Left lung (tissue), 10 donors: Measurements from ENCODE around the gene PTPRD. TPM values are rescaled to one million over a fixed set of nuclear protein-coding genes. Genes with fewer than 3 reads are reported as not detected.

Source experiments
- ATAC-seq: fragments of 200-7000 bp; cut with Tn5 transposase; one replicate; pipeline ENCODE4 v1.9.1; 2020; ENCODE audit warnings: moderate library complexity
- DNase-seq, 4 donors: peaks; one replicate each; pipeline ENCODE4 v3.0.0-alpha.2; 2013 to 2020
- H3K27ac ChIP-seq, 2 donors: fragments of 200-600 bp; sonication (generic) in 1 of 2; one replicate each; pipeline versions ENCODE4 v1.5.0 to v1.8.0; 2020 to 2021
- H3K27me3 ChIP-seq, 2 donors: fragments of 200-600 bp; sonication (generic) in 1 of 2; one replicate each; pipeline versions ENCODE4 v1.5.0 to v1.8.0; 2020 to 2021
- H3K36me3 ChIP-seq, 2 donors: fragments of 200-600 bp; sonication (generic) in 1 of 2; one replicate each; pipeline versions ENCODE4 v1.5.0 to v1.8.0; 2020 to 2021
- H3K4me1 ChIP-seq, 2 donors: fragments of 200-600 bp; one replicate each; pipeline ENCODE4 v1.8.0; 2021
- H3K4me3 ChIP-seq, 2 donors: fragments of 200-600 bp; sonication (generic) in 1 of 2; one replicate each; pipeline versions ENCODE4 v1.5.0 to v1.8.0; 2020 to 2021; ENCODE audit warnings: mild to moderate bottlenecking in 1 of 2
- H3K9me3 ChIP-seq, 2 donors: fragments of 200-600 bp; sonication (generic) in 1 of 2; one replicate each; pipeline versions ENCODE4 v1.5.0 to v1.8.0; 2020 to 2021
- CTCF ChIP-seq, 2 donors: fragments of 200-600 bp; sonication (generic) in 1 of 2; IDR thresholded peaks; one replicate each; pipeline versions ENCODE4 v1.5.0 to v1.8.0; 2021; ENCODE audit warnings: antibody characterized with exemption in 2 of 2
- intact Hi-C, 2 donors: fragments of 100-400 bp; cut with DNase I; formaldehyde crosslinking; loops; one replicate each; pipeline versions ENCODE4 v1.11.2 to v1.14.2; 2022
- polyA plus RNA-seq, 6 donors: library from polyadenylated mRNA; unstranded; fragments of 120-200 nt; gene quantifications; one replicate each; pipeline ENCODE4 v1.2.1, GENCODE V29; 2013; ENCODE audit not compliant: insufficient read length in 6 of 6
- total RNA-seq, 2 donors: library from RNA; stranded (reverse); fragmentation: NEBNext Ultra II Directional; extraction: Animal tissue kit (Norgen Biotek cat#: 25700); gene quantifications; one replicate each; pipeline ENCODE4 v1.2.1, GENCODE V29; 2021
- donor health status: DM: no; HTN: yes; CAD: no.
- donor health status: DM: no; HTN: no; CAD: no.

The PTPRD gene
- total and polyA plus RNA-seq, 8 donors: 24.2 to 167 (median 139) TPM

- Histone ChIP-seq H3K4me3 (no peak overlapping the region), H3K27me3 (no peaks in the 10 kb centered on the region), H3K9me3 (no peaks in the 10 kb centered on the region), H3K36me3 (no peaks in the 10 kb centered on the region), H3K27ac (no peak overlapping the region), H3K4me1 (no peaks in the 10 kb centered on the region)
- intact Hi-C loops: no loop called here
- no peak for DNase-seq
- ATAC-seq: no peak
- no peak for TF ChIP-seq CTCF (IDR thresholded peaks at IDR 0.05)
Observed at GRCh38 chr9:9901624-9902023, 711.2 kb downstream of the PTPRD start.

GRCh38 chr9:9893837-9894236 lies 719.0 kb downstream of the PTPRD start:
- intact Hi-C loops: no loop called here
- DNase-seq (no peak), ATAC-seq (no peak)
- Histone ChIP-seq H3K9me3 (no peaks in the 10 kb centered on the region), H3K27ac (no peak overlapping the region), H3K4me1 (no peaks in the 10 kb centered on the region), H3K4me3 (no peak overlapping the region), H3K27me3 (no peaks in the 10 kb centered on the region), H3K36me3 (no peaks in the 10 kb centered on the region)
- no peak for TF ChIP-seq CTCF (IDR thresholded peaks at IDR 0.05)

- intact Hi-C loops: no loop called here
- H3K27me3 ChIP-seq: no peaks in the 10 kb centered on the region
- H3K27ac ChIP-seq: no peak overlapping the region
- no peak for TF ChIP-seq CTCF (IDR thresholded peaks at IDR 0.05)
- peaks cover 0 to 4% of the 10 kb centered on the region in 2 donors for H3K9me3 ChIP-seq
- DNase-seq (no peak), ATAC-seq (no peak)
- H3K4me3 ChIP-seq: no peak overlapping the region
- no peaks in the 10 kb centered on the region for H3K4me1 ChIP-seq
- H3K36me3 ChIP-seq: no peaks in the 10 kb centered on the region
Observed at GRCh38 chr9:9892217-9892616, 720.6 kb downstream of the PTPRD start.

- peaks cover 0 to 3% of the 10 kb centered on the region in 2 donors for H3K9me3 ChIP-seq
- DNase-seq (no peak), ATAC-seq (no peak)
- H3K36me3 ChIP-seq: no peaks in the 10 kb centered on the region
- H3K4me1 ChIP-seq: no peaks in the 10 kb centered on the region
- intact Hi-C loops: no loop called here
- TF ChIP-seq CTCF (IDR thresholded peaks at IDR 0.05): no peak
- H3K27ac ChIP-seq: no peak overlapping the region
- no peaks in the 10 kb centered on the region for H3K27me3 ChIP-seq
- no peak overlapping the region for H3K4me3 ChIP-seq
Observed at GRCh38 chr9:9881692-9882091, 731.1 kb downstream of the PTPRD start.

GRCh38 chr9:9874270-9874669 lies 738.5 kb downstream of the PTPRD start:
- no peak overlapping the region for H3K27ac ChIP-seq
- no peaks in the 10 kb centered on the region for H3K36me3 ChIP-seq
- intact Hi-C loops: no loop called here
- no peaks in the 10 kb centered on the region for H3K27me3 ChIP-seq
- no peak overlapping the region for H3K4me3 ChIP-seq
- no peaks in the 10 kb centered on the region for H3K4me1 ChIP-seq
- no peak for ATAC-seq
- no peaks in the 10 kb centered on the region for H3K9me3 ChIP-seq
- DNase-seq: no peak
- no peak for TF ChIP-seq CTCF (IDR thresholded peaks at IDR 0.05)
